H9 (cell line): Measurements from ENCODE around the gene BAG5. TPM values are rescaled to one million over a fixed set of nuclear protein-coding genes. Genes with fewer than 3 reads are reported as not detected.

Experiments used
- DNase-seq: peaks from one replicate; pipeline ENCODE4 v3.0.0-alpha.2; 2017
- H2AFZ ChIP-seq: one replicate; pipeline ENCODE4 v1.6.1; 2013; ENCODE audit warnings: mild to moderate bottlenecking, low read length, control low read depth, moderate library complexity
- H2AK5ac ChIP-seq: 2 replicates; pipeline ENCODE4 v1.6.1; 2013; ENCODE audit warnings: low read length, control low read depth, mixed read lengths; ENCODE audit not compliant: insufficient read length
- H2BK120ac ChIP-seq: one replicate; pipeline ENCODE4 v1.6.1; 2013; ENCODE audit warnings: low read depth, mild to moderate bottlenecking, low read length, control low read depth, inconsistent platforms; ENCODE audit not compliant: poor library complexity, severe bottlenecking
- H2BK12ac ChIP-seq: 2 replicates; pipeline ENCODE4 v1.6.1; 2013; ENCODE audit warnings: low read length, control low read depth, mixed read lengths, low read depth; ENCODE audit not compliant: insufficient read length
- H2BK15ac ChIP-seq: 2 replicates; pipeline ENCODE4 v1.6.1; 2013; ENCODE audit warnings: low read depth, low read length, control low read depth
- H2BK20ac ChIP-seq: one replicate; pipeline ENCODE4 v1.6.1; 2013; ENCODE audit warnings: low read depth, mild to moderate bottlenecking, low read length, control low read depth, inconsistent platforms; ENCODE audit not compliant: poor library complexity, severe bottlenecking
- H2BK5ac ChIP-seq: 2 replicates; pipeline ENCODE4 v1.6.1; 2013; ENCODE audit warnings: low read length, control low read depth, mixed read lengths; ENCODE audit not compliant: insufficient read length
- H3K14ac ChIP-seq: 2 replicates; pipeline ENCODE4 v1.6.1; 2013; ENCODE audit warnings: low read length, control low read depth; ENCODE audit not compliant: insufficient read depth
- H3K18ac ChIP-seq: 2 replicates; pipeline ENCODE4 v1.6.1; 2013; ENCODE audit warnings: low read depth, mild to moderate bottlenecking, mixed read lengths, low read length, control low read depth; ENCODE audit not compliant: insufficient read length
- H3K23ac ChIP-seq: 2 replicates; pipeline ENCODE4 v1.6.1; 2013; ENCODE audit warnings: low read length, control low read depth, mixed read lengths, low read depth; ENCODE audit not compliant: insufficient read length
- H3K23me2 ChIP-seq: 2 replicates; pipeline ENCODE4 v1.6.1; 2013; ENCODE audit warnings: low read depth, mild to moderate bottlenecking, mixed read lengths, low read length, control low read depth; ENCODE audit not compliant: insufficient read length, poor library complexity, severe bottlenecking
- H3K27ac ChIP-seq: 2 replicates; pipeline ENCODE4 v1.5.1; 2013; ENCODE audit warnings: low read length, control low read depth, mixed read lengths, low read depth; ENCODE audit not compliant: insufficient read length
- H3K27me3 ChIP-seq: 2 replicates; pipeline ENCODE4 v1.6.1; 2013; ENCODE audit warnings: low read length, control low read depth, inconsistent platforms; ENCODE audit not compliant: insufficient read depth
- H3K4ac ChIP-seq: 2 replicates; pipeline ENCODE4 v1.6.1; 2013; ENCODE audit warnings: low read depth, mild to moderate bottlenecking, control low read depth, inconsistent platforms, low read length, moderate library complexity
- H3K4me1 ChIP-seq: 2 replicates; pipeline ENCODE4 v1.6.1; 2013; ENCODE audit warnings: low read length, control low read depth, inconsistent platforms; ENCODE audit not compliant: insufficient read depth
- H3K4me2 ChIP-seq: 2 replicates; pipeline ENCODE4 v1.6.1; 2013; ENCODE audit warnings: low read length, control low read depth, mixed read lengths; ENCODE audit not compliant: insufficient read length, insufficient read depth
- H3K56ac ChIP-seq: 2 replicates; pipeline ENCODE4 v1.6.1; 2013; ENCODE audit warnings: low read depth, mild to moderate bottlenecking, mixed read lengths, low read length, control low read depth; ENCODE audit not compliant: insufficient read length
- H3K79me1 ChIP-seq: 2 replicates; pipeline ENCODE4 v1.6.1; 2013; ENCODE audit warnings: low read depth, mild to moderate bottlenecking, moderate library complexity, low read length, control low read depth, inconsistent platforms; ENCODE audit not compliant: insufficient read depth, poor library complexity, severe bottlenecking
- H3K79me2 ChIP-seq: 2 replicates; pipeline ENCODE4 v1.6.1; 2013; ENCODE audit warnings: low read length, control low read depth, inconsistent platforms; ENCODE audit not compliant: insufficient read depth
- H3K9ac ChIP-seq: 2 replicates; pipeline ENCODE4 v1.6.1; 2013; ENCODE audit warnings: low read length, control low read depth, mixed read lengths; ENCODE audit not compliant: insufficient read length; ENCODE audit errors: extremely low read depth
- H3K9me3 ChIP-seq: one replicate; pipeline ENCODE4 v1.6.1; 2013; ENCODE audit warnings: low read depth, low read length, inconsistent platforms; ENCODE audit not compliant: control insufficient read depth
- H3T11ph ChIP-seq: one replicate; pipeline ENCODE4 v1.6.1; 2013; ENCODE audit warnings: mild to moderate bottlenecking, low read length, control low read depth, inconsistent platforms
- H4K20me1 ChIP-seq: one replicate; pipeline ENCODE4 v1.6.1; 2013; ENCODE audit not compliant: control insufficient read depth, insufficient read length, insufficient read depth
- H4K5ac ChIP-seq: 2 replicates; pipeline ENCODE4 v1.6.1; 2013; ENCODE audit warnings: low read depth, mild to moderate bottlenecking, mixed read lengths, low read length, control low read depth; ENCODE audit not compliant: insufficient read length
- H4K8ac ChIP-seq: replicated peaks from 2 replicates; pipeline ENCODE4 v1.6.1; 2013; ENCODE audit warnings: low read length, control low read depth, mixed read lengths, low read depth; ENCODE audit not compliant: insufficient read length
- H4K91ac ChIP-seq: 2 replicates; pipeline ENCODE4 v1.6.1; 2013; ENCODE audit warnings: low read depth, mild to moderate bottlenecking, moderate library complexity, mixed read lengths, low read length, control low read depth; ENCODE audit not compliant: insufficient read length
- H3K27ac Mint-ChIP-seq, 3 experiments: 2 replicates in 2 of 3; 3 replicates in 1 of 3; pipeline ENCODE4 v1.8.0; 2020 to 2021; ENCODE audit warnings: mixed read lengths in 3 of 3, mild to moderate bottlenecking in 1 of 3, moderate library complexity in 1 of 3
- H3K27me3 Mint-ChIP-seq: 2 replicates; pipeline ENCODE4 v1.8.0; 2021; ENCODE audit warnings: low read depth, mild to moderate bottlenecking, moderate library complexity, mixed read lengths
- H3K36me3 Mint-ChIP-seq, 3 experiments: 2 replicates in 2 of 3; 3 replicates in 1 of 3; pipeline ENCODE4 v1.8.0; 2020 to 2021; ENCODE audit warnings: low read depth in 3 of 3, mixed read lengths in 3 of 3; ENCODE audit not compliant: insufficient read depth in 1 of 3
- H3K4me1 Mint-ChIP-seq, 2 experiments: 2 replicates each; pipeline ENCODE4 v1.8.0; 2020; ENCODE audit warnings: mixed read lengths in 2 of 2
- H3K4me3 Mint-ChIP-seq, 2 experiments: 2 replicates in 1 of 2; 3 replicates in 1 of 2; pipeline ENCODE4 v1.8.0; 2020 to 2021; ENCODE audit warnings: mild to moderate bottlenecking in 2 of 2, mixed read lengths in 2 of 2, moderate library complexity in 1 of 2
- H3K9me3 Mint-ChIP-seq, 2 experiments: 2 replicates in 1 of 2; 3 replicates in 1 of 2; pipeline ENCODE4 v1.8.0; 2020; ENCODE audit warnings: mild to moderate bottlenecking in 2 of 2, mixed read lengths in 2 of 2, moderate library complexity in 1 of 2
- WGBS: extraction: QIAGEN DNeasy Blood & Tissue Kit; methylation state at CpG from one replicate; pipeline ENCODE4 v1.1.7; 2013; ENCODE audit warnings: missing lambda C conversion rate, low lambda C conversion rate, mixed read lengths; ENCODE audit not compliant: insufficient read length; ENCODE audit errors: extremely low coverage; 5-methylcytosine and 5-hydroxymethylcytosine counted together
- total RNA-seq: library from RNA; stranded (reverse); gene quantifications from 2 replicates; pipeline ENCODE4 v1.2.1, GENCODE V29; 2021
- TF ChIP-seq, protein P1 (sequence below): fragments of 200-600 bp; sonication (generic); conservative IDR thresholded peaks from 3 replicates; pipeline ENCODE4 v1.8.0; 2021; ENCODE audit warnings: antibody characterized with exemption, mild to moderate bottlenecking

Gene BAG5
- total RNA-seq, 1 experiment from 2014 or later, result 38.0 TPM

DNA sequence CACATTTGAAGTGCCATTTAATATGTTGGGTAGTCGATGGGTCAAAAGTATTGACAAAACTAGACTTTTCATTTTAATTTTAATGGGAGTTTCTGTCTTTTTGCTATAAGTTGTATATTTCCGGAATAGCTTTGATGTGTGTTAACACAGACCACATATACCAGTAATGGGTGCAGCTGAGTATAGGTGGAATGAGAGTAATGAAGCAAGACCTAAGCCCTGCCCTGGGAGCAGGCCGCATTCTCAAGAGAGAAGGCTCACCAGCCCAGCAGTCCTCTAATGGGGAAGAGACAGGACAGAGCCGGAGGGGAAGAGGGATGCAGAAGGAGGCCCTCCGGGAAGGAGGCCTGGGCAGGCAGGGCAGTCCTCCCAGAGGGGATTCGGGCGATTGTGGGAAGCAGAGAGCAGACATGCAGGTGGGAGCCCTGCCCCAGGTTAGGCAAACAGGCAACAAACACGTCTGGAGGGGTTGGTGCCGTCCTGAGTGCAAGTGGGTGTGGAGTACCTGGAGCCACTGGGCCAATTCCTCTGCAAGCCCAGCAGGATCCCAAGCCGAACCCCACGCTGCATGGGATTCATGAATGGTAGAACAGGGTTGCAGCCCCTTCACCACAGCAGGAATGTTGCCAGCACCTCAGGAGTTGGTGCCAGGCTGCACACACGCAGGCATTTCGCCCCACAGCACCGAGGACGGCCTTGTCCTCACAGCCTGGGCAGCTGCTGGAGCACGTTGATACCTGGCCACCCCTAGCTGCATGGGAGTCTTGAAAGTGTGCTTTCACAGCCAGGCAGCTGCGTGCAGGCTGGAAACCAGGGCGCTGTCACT lies 47.6 kb downstream of the BAG5 start:
- H4K20me1 ChIP-seq, result no peaks in the 10 kb centered on the region
- no peak overlapping the region for H2BK15ac ChIP-seq

More for the DNA sequence above, 47.6 kb downstream of the BAG5 start:
- H3K4me1 Mint-ChIP-seq, result peaks cover 11 to 29% of the 10 kb centered on the region in 2 experiments
- H3K9me3 Mint-ChIP-seq, result no peaks in the 10 kb centered on the region
- no peak overlapping the region for H3K14ac ChIP-seq
- H2BK12ac ChIP-seq, result no peak overlapping the region
- H3K4me3 Mint-ChIP-seq, result no peak overlapping the region
- no peak overlapping the region for H2BK120ac ChIP-seq
- H3K4me2 ChIP-seq, result no peak overlapping the region
- peaks cover 10 to 25% (median 19%) of the 10 kb centered on the region in 3 experiments for H3K36me3 Mint-ChIP-seq
- H3K27me3 Mint-ChIP-seq, result no peaks in the 10 kb centered on the region; the same call in 1 of the 2 replicates
- H3K23me2 ChIP-seq, result no peaks in the 10 kb centered on the region
- no peak overlapping the region for H3K27ac ChIP-seq
- DNase-seq, result no peak
- no peaks in the 10 kb centered on the region for H3K79me1 ChIP-seq
- H3K27me3 ChIP-seq, result no peaks in the 10 kb centered on the region
- no peak overlapping the region for H2BK20ac ChIP-seq
- peak overlapping the region in 1 of 3 experiments; percentile 43; a peak in 1 of 7 replicates for H3K27ac Mint-ChIP-seq
- no peak overlapping the region for H3K9ac ChIP-seq
- no peak overlapping the region for H4K8ac ChIP-seq
- H3K23ac ChIP-seq, result no peak overlapping the region
- no peak overlapping the region for H2BK5ac ChIP-seq
- H3K4ac ChIP-seq, result no peak overlapping the region
- H3T11ph ChIP-seq, result no peak overlapping the region
- no peaks in the 10 kb centered on the region for H3K79me2 ChIP-seq
- H3K18ac ChIP-seq, result no peak overlapping the region
- H4K91ac ChIP-seq, result no peak overlapping the region
- no peaks in the 10 kb centered on the region for H3K4me1 ChIP-seq
- no peaks in the 10 kb centered on the region for H3K9me3 ChIP-seq
- WGBS, result no CpG with 5 or more reads among the region's 18 CpGs
- TF ChIP-seq, protein P1, sequence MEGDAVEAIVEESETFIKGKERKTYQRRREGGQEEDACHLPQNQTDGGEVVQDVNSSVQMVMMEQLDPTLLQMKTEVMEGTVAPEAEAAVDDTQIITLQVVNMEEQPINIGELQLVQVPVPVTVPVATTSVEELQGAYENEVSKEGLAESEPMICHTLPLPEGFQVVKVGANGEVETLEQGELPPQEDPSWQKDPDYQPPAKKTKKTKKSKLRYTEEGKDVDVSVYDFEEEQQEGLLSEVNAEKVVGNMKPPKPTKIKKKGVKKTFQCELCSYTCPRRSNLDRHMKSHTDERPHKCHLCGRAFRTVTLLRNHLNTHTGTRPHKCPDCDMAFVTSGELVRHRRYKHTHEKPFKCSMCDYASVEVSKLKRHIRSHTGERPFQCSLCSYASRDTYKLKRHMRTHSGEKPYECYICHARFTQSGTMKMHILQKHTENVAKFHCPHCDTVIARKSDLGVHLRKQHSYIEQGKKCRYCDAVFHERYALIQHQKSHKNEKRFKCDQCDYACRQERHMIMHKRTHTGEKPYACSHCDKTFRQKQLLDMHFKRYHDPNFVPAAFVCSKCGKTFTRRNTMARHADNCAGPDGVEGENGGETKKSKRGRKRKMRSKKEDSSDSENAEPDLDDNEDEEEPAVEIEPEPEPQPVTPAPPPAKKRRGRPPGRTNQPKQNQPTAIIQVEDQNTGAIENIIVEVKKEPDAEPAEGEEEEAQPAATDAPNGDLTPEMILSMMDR, result no peak
- no peak overlapping the region for H4K5ac ChIP-seq
- H2AK5ac ChIP-seq, result no peak overlapping the region
- H3K56ac ChIP-seq, result no peak overlapping the region
- no peak overlapping the region for H2AFZ ChIP-seq
